ENCODE results near the gene FUZ. TPM values are rescaled to one million over a fixed set of nuclear protein-coding genes. Genes with fewer than 3 reads are reported as not detected.
A peak's percentile ranks its signal among the peaks of the same experiment; 100 is the strongest.

Gene FUZ
- total RNA-seq, 6 experiments from 2014 or later, result 3.7 to 10.7 (median 6.3) TPM

- no peak for TF ChIP-seq CTCF (IDR thresholded peaks at IDR 0.05)
- TF ChIP-seq POLR2A (IDR thresholded peaks at IDR 0.05), result no peak
- no peak overlapping the region for H3K27ac ChIP-seq
- ATAC-seq (no peak), DNase-seq (no peak)
- WGBS (ENCODE audit: insufficient coverage, low coverage, low lambda C conversion rate, missing lambda C conversion rate), result 100% methylated on average over 2 of the region's 6 CpGs
- no peaks in the 10 kb centered on the region for H3K4me1 ChIP-seq
- no peaks in the 10 kb centered on the region for H3K9me3 ChIP-seq
- intact Hi-C loops (cut with DNase I), result no loop called here
- no peaks in the 10 kb centered on the region for H3K27me3 ChIP-seq
- peaks cover 0 to 36% (median 20%) of the 10 kb centered on the region in 4 donors for H3K36me3 ChIP-seq
- no peak overlapping the region for H3K4me3 ChIP-seq
Measured at GRCh38 chr19:49803529-49803856, 9.6 kb downstream of the FUZ start.

- ATAC-seq (no peak), DNase-seq (no peak)
- Histone ChIP-seq H3K4me1 (no peaks in the 10 kb centered on the region), H3K27me3 (no peaks in the 10 kb centered on the region), H3K36me3 (peaks cover 0 to 40% (median 25%) of the 10 kb centered on the region in 4 donors), H3K27ac (no peak overlapping the region), H3K9me3 (no peaks in the 10 kb centered on the region), H3K4me3 (no peak overlapping the region)
- no peak for TF ChIP-seq CTCF (IDR thresholded peaks at IDR 0.05)
- TF ChIP-seq POLR2A (IDR thresholded peaks at IDR 0.05), result no peak
- 85% methylated on average over 12 of the region's 24 CpGs for WGBS (ENCODE audit: insufficient coverage, low coverage, low lambda C conversion rate, missing lambda C conversion rate)
- intact Hi-C loops (cut with DNase I), result no loop called here
Measured at GRCh38 chr19:49802836-49803528, 10.1 kb downstream of the FUZ start.

- TF ChIP-seq POLR2A (IDR thresholded peaks at IDR 0.05) (no peak), CTCF (IDR thresholded peaks at IDR 0.05) (peak in 2 of 4 donors; percentile 8 to 11)
- Histone ChIP-seq H3K4me1 (no peaks in the 10 kb centered on the region), H3K4me3 (no peak overlapping the region), H3K36me3 (peaks cover 0 to 48% (median 30%) of the 10 kb centered on the region in 4 donors), H3K9me3 (no peaks in the 10 kb centered on the region), H3K27me3 (no peaks in the 10 kb centered on the region), H3K27ac (no peak overlapping the region)
- WGBS (ENCODE audit: insufficient coverage, low coverage, low lambda C conversion rate, missing lambda C conversion rate), result 74% methylated on average over 30 of the region's 38 CpGs
- ATAC-seq (peak; percentile 7 to 45 (median 21)), DNase-seq (peak in 2 of 3 donors; percentile 67 to 74)
- intact Hi-C loops (cut with DNase I), result no loop called here
Measured at GRCh38 chr19:49801966-49802661, 11.0 kb downstream of the FUZ start.

- no peak overlapping the region for H3K27ac ChIP-seq
- WGBS (ENCODE audit: insufficient coverage, low coverage, low lambda C conversion rate, missing lambda C conversion rate), result 91% methylated on average over 12 of the region's 32 CpGs
- H3K27me3 ChIP-seq, result no peaks in the 10 kb centered on the region
- no peaks in the 10 kb centered on the region for H3K9me3 ChIP-seq
- TF ChIP-seq POLR2A (IDR thresholded peaks at IDR 0.05) (no peak), CTCF (IDR thresholded peaks at IDR 0.05) (no peak)
- H3K4me3 ChIP-seq, result no peak overlapping the region
- intact Hi-C loops (cut with DNase I), result no loop called here
- H3K4me1 ChIP-seq, result no peaks in the 10 kb centered on the region
- peaks cover 0 to 55% (median 33%) of the 10 kb centered on the region in 4 donors for H3K36me3 ChIP-seq
- ATAC-seq (no peak), DNase-seq (no peak)
Measured at GRCh38 chr19:49801401-49801888, 11.6 kb downstream of the FUZ start.
